B cell (primary cell): ENCODE measurements around the gene MYO9B. TPM values are rescaled to one million over a fixed set of nuclear protein-coding genes. Genes with fewer than 3 reads are reported as not detected.

Experiments
- ATAC-seq: fragments of 200-7000 bp; cut with Tn5 transposase; one replicate; pipeline ENCODE4 v1.10.0; 2021; ENCODE audit warnings: low read depth, mild to moderate bottlenecking, moderate number of reproducible peaks, moderate library complexity
- CTCF ChIA-PET: fragments of 350-600 bp; sonication (Branson Sonifier 250); formaldehyde crosslinking; loops from one replicate; lab custom pipeline; 2021; ENCODE audit warnings: antibody characterized with exemption, inconsistent platforms; lab: Charles Lee
- POLR2A ChIA-PET: fragments of 350-600 bp; sonication (Branson Sonifier 250); formaldehyde crosslinking; loops from one replicate; lab custom pipeline; 2021; ENCODE audit warnings: antibody characterized with exemption; lab: Charles Lee
- DNase-seq: peaks from one replicate; pipeline ENCODE4 v3.0.0; 2013
- H2AFZ ChIP-seq: 2 replicates; pipeline ENCODE4 v1.6.1; 2012; ENCODE audit warnings: mild to moderate bottlenecking, low read depth, low read length; ENCODE audit not compliant: insufficient read depth, poor library complexity, severe bottlenecking
- H3K27ac ChIP-seq, 2 donors: 1 replicate in 1 of 2; 2 replicates in 1 of 2; pipeline ENCODE4 v1.5.1; 2012 to 2013; ENCODE audit warnings: low read length in 2 of 2, mild to moderate bottlenecking in 2 of 2, moderate library complexity in 1 of 2
- H3K27me3 ChIP-seq, 4 experiments: fragments of 200-600 bp in 1 of 4; sonication (generic) in 1 of 4; replicated peaks in 1 of 4; 1 replicate in 2 of 4; 2 replicates in 2 of 4; pipeline versions ENCODE4 v1.6.1 to v1.7.0; 2013 to 2016; ENCODE audit warnings: low read length in 3 of 4, mild to moderate bottlenecking in 2 of 4, mixed read lengths in 1 of 4, moderate library complexity in 1 of 4; ENCODE audit not compliant: insufficient read depth in 4 of 4, control insufficient read depth in 3 of 4; ENCODE audit errors: control extremely low read depth in 1 of 4
- H3K36me3 ChIP-seq, 2 experiments: replicated peaks in 1 of 2; 1 replicate in 1 of 2; 2 replicates in 1 of 2; pipeline versions ENCODE4 v1.6.1 to v1.7.1; 2013; ENCODE audit warnings: low read length in 1 of 2; ENCODE audit not compliant: insufficient read depth in 2 of 2, control insufficient read depth in 1 of 2; ENCODE audit errors: control extremely low read depth in 1 of 2, extremely low read depth in 1 of 2
- H3K4me1 ChIP-seq, 2 donors: fragments of 200-600 bp in 1 of 2; sonication (generic) in 1 of 2; 1 replicate in 1 of 2; 2 replicates in 1 of 2; pipeline versions ENCODE4 v1.5.1 to v1.6.1; 2013 to 2017; ENCODE audit warnings: low read length in 2 of 2; ENCODE audit not compliant: control insufficient read depth in 2 of 2, insufficient read depth in 2 of 2
- H3K4me2 ChIP-seq: replicated peaks from 2 replicates; pipeline ENCODE3; 2012; ENCODE audit warnings: mild to moderate bottlenecking, low read depth, low read length; ENCODE audit not compliant: poor library complexity, severe bottlenecking
- H3K4me3 ChIP-seq, 5 experiments: fragments of 200-600 bp in 1 of 5; sonication (generic) in 1 of 5; 1 replicate in 3 of 5; 2 replicates in 2 of 5; pipeline versions ENCODE4 v1.5.1 to v1.7.0; 2011 to 2016; ENCODE audit warnings: low read length in 4 of 5, mild to moderate bottlenecking in 4 of 5, low read depth in 2 of 5, control low read depth in 1 of 5, moderate library complexity in 1 of 5; ENCODE audit not compliant: insufficient read depth in 1 of 5; ENCODE audit errors: control extremely low read depth in 1 of 5, extremely low read depth in 1 of 5
- H3K79me2 ChIP-seq: fragments of 200-600 bp; sonication (generic); one replicate; pipeline ENCODE4 v1.6.0; 2016; ENCODE audit warnings: low read length; ENCODE audit not compliant: control insufficient read depth, insufficient read depth
- H3K9ac ChIP-seq: fragments of 200-600 bp; sonication (generic); 2 replicates; pipeline ENCODE4 v1.6.1; 2017; ENCODE audit warnings: mild to moderate bottlenecking, low read length, moderate library complexity
- H3K9me3 ChIP-seq, 3 donors: one replicate each; pipeline versions ENCODE4 v1.6.1 to v1.7.1; 2013; ENCODE audit warnings: low read length in 2 of 3; ENCODE audit not compliant: control insufficient read depth in 2 of 3, insufficient read depth in 1 of 3; ENCODE audit errors: control extremely low read depth in 1 of 3
- H4K20me1 ChIP-seq: 2 replicates; pipeline ENCODE4 v1.6.0; 2012; ENCODE audit warnings: mild to moderate bottlenecking, low read length; ENCODE audit not compliant: insufficient read depth, control insufficient read depth, poor library complexity, severe bottlenecking
- H3K27ac Mint-ChIP-seq: one replicate; pipeline ENCODE4 v1.8.0; 2021; ENCODE audit warnings: mixed read lengths
- H3K27me3 Mint-ChIP-seq: one replicate; pipeline ENCODE4 v1.8.0; 2021; ENCODE audit warnings: mixed read lengths
- H3K4me1 Mint-ChIP-seq: one replicate; pipeline ENCODE4 v1.8.0; 2021; ENCODE audit warnings: mixed read lengths
- H3K4me3 Mint-ChIP-seq: one replicate; pipeline ENCODE4 v1.8.0; 2021; ENCODE audit warnings: mixed read lengths
- H3K9me3 Mint-ChIP-seq: one replicate; pipeline ENCODE4 v1.8.0; 2022; ENCODE audit warnings: mixed read lengths; ENCODE audit not compliant: insufficient read depth
- EZH2 ChIP-seq: IDR thresholded peaks from 2 replicates; pipeline ENCODE4 v1.6.1; 2012; ENCODE audit warnings: borderline replicate concordance, low read depth, mild to moderate bottlenecking, moderate library complexity, low read length; ENCODE audit not compliant: insufficient read depth, poor library complexity, severe bottlenecking
- WGBS: methylation state at CpG from one replicate; pipeline ENCODE4 v1.1.5; 2013; ENCODE audit warnings: missing lambda C conversion rate; ENCODE audit not compliant: insufficient coverage; 5-methylcytosine and 5-hydroxymethylcytosine counted together
- intact Hi-C: fragments of 100-400 bp; cut with micrococcal nuclease; formaldehyde crosslinking; loops from one replicate; pipeline ENCODE4 v1.10.0; 2022
- polyA plus RNA-seq: library from polyadenylated mRNA; depleted of rRNA; stranded (reverse); fragments of >200 nt; gene quantifications from 2 replicates; pipeline ENCODE4 v1.2.3, GENCODE V29; 2012
- total RNA-seq, 2 donors: library from RNA; stranded (reverse); fragments of 120-200 nt in 1 of 2; gene quantifications; 1 replicate in 1 of 2; 2 replicates in 1 of 2; pipeline versions ENCODE4 v1.2.3 to v1.2.4, GENCODE V29; 2013 to 2022
- TF ChIP-seq, protein P1 (sequence below): fragments of 200-600 bp; IDR thresholded peaks from one replicate; pipeline ENCODE4 v1.8.0; 2022; ENCODE audit warnings: antibody characterized with exemption, mild to moderate bottlenecking

The MYO9B gene
- total and polyA plus RNA-seq, 2 donors (not counting 1 experiment from before 2014, with no cell fraction given): 256 to 273 TPM

DNA sequence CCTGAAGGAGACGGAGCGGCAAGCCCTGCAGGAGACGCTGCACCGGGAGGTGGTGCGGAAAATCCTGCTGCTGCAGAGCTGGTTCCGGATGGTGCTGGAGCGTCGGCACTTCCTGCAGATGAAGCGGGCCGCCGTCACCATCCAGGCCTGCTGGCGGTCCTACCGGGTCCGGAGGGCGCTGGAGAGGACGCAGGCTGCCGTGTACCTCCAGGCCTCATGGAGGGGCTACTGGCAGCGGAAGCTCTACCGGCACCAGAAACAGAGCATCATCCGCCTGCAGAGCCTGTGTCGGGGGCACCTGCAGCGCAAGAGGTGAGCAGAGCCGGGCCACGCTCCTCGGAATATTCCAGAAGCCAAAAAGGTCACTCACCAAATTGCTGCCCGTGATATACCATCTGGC, 117.2 kb downstream of the MYO9B start:
- H3K27me3 ChIP-seq: no peaks in the 10 kb centered on the region
- Mint-ChIP-seq H3K4me3 (no peak overlapping the region), H3K9me3 (no peaks in the 10 kb centered on the region), H3K27ac (no peak overlapping the region), H3K27me3 (no peaks in the 10 kb centered on the region), H3K4me1 (peaks cover 7% of the 10 kb centered on the region)
- no peak overlapping the region for H3K9ac ChIP-seq
- H3K4me1 ChIP-seq: no peaks in the 10 kb centered on the region
- no peak overlapping the region for H3K27ac ChIP-seq
- POLR2A ChIA-PET: no interaction called here
- intact Hi-C loops: no loop called here
- peaks cover 4 to 77% of the 10 kb centered on the region in 2 experiments for H3K36me3 ChIP-seq
- H4K20me1 ChIP-seq: no peaks in the 10 kb centered on the region
- 96% methylated on average over 26 of the region's 26 CpGs for WGBS
- DNase-seq (no peak), ATAC-seq (no peak)
- CTCF ChIA-PET: no interaction called here
- no peak overlapping the region for H2AFZ ChIP-seq
- no peak for TF ChIP-seq EZH2
- TF ChIP-seq, protein P1, sequence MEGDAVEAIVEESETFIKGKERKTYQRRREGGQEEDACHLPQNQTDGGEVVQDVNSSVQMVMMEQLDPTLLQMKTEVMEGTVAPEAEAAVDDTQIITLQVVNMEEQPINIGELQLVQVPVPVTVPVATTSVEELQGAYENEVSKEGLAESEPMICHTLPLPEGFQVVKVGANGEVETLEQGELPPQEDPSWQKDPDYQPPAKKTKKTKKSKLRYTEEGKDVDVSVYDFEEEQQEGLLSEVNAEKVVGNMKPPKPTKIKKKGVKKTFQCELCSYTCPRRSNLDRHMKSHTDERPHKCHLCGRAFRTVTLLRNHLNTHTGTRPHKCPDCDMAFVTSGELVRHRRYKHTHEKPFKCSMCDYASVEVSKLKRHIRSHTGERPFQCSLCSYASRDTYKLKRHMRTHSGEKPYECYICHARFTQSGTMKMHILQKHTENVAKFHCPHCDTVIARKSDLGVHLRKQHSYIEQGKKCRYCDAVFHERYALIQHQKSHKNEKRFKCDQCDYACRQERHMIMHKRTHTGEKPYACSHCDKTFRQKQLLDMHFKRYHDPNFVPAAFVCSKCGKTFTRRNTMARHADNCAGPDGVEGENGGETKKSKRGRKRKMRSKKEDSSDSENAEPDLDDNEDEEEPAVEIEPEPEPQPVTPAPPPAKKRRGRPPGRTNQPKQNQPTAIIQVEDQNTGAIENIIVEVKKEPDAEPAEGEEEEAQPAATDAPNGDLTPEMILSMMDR: no peak
- no peak overlapping the region for H3K4me3 ChIP-seq
- H3K79me2 ChIP-seq: peaks cover 3% of the 10 kb centered on the region
- H3K9me3 ChIP-seq: no peaks in the 10 kb centered on the region
- no peak overlapping the region for H3K4me2 ChIP-seq

DNA sequence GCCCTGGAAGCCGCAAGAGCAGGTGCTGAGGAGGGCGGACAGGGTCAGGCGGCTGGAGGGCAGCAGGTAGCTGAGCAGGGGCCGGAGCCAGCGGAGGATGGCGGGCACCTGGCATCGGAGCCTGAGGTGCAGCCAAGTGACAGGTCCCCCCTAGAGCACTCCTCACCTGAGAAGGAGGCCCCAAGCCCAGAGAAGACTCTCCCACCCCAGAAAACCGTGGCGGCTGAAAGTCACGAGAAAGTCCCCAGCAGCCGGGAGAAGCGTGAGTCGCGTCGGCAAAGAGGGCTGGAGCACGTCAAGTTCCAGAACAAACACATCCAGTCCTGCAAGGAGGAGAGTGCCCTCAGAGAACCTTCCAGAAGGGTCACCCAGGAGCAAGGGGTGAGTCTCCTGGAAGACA, 119.0 kb downstream of the MYO9B start:
- Histone ChIP-seq H4K20me1 (no peaks in the 10 kb centered on the region), H3K4me2 (no peak overlapping the region), H3K79me2 (peaks cover 3% of the 10 kb centered on the region), H3K4me1 (no peaks in the 10 kb centered on the region), H3K27me3 (no peaks in the 10 kb centered on the region), H3K9me3 (no peaks in the 10 kb centered on the region), H3K4me3 (no peak overlapping the region), H2AFZ (no peak overlapping the region), H3K9ac (no peak overlapping the region), H3K27ac (no peak overlapping the region), H3K36me3 (peaks cover 2 to 71% of the 10 kb centered on the region in 2 experiments)
- H3K27me3 Mint-ChIP-seq: no peaks in the 10 kb centered on the region
- H3K9me3 Mint-ChIP-seq: no peaks in the 10 kb centered on the region
- DNase-seq (no peak), ATAC-seq (no peak)
- no peak overlapping the region for H3K27ac Mint-ChIP-seq
- ChIA-PET POLR2A (no interaction called here), CTCF (no interaction called here)
- intact Hi-C loops: no loop called here
- no peak overlapping the region for H3K4me3 Mint-ChIP-seq
- WGBS: 100% methylated on average over 9 of the region's 16 CpGs
- peaks cover 7% of the 10 kb centered on the region for H3K4me1 Mint-ChIP-seq
- TF ChIP-seq EZH2: no peak
- TF ChIP-seq, protein P1: no peak
